Measurements from ENCODE around the gene CD36.

- TF ChIP-seq ZNF174 (tag by site-specific recombination; IDR thresholded peaks at IDR 0.05) = no peak
- no peak for TF ChIP-seq GLIS1 (tag by site-specific recombination; IDR thresholded peaks at IDR 0.05)
- no peak for TF ChIP-seq TSHZ1 (tag by site-specific recombination; IDR thresholded peaks at IDR 0.05; ENCODE audit: borderline replicate concordance)
- no peak for TF ChIP-seq CTCF (tag by site-specific recombination; IDR thresholded peaks at IDR 0.05)
- TF ChIP-seq ZNF521 (tag by site-specific recombination; IDR thresholded peaks at IDR 0.05) = no peak
- no peak for TF ChIP-seq ZNF580 (tag by site-specific recombination; IDR thresholded peaks at IDR 0.05)
Measured at GRCh38 chr7:80662252-80662651, 23.8 kb downstream of the CD36 start.
